ENCODE results near the gene HECW1. TPM values are rescaled to one million over a fixed set of nuclear protein-coding genes. Genes with fewer than 3 reads are reported as not detected.
"Not testable (repeated sequence)": the region's sequence is repeated elsewhere in the genome, so short reads cannot be mapped to it uniquely, and the experiment has no call there.

Gene HECW1
- total RNA-seq, 1 donor from 2014 or later: not detected

GRCh38 chr7:43570688-43571365 is 458.4 kb downstream of the HECW1 start:
- intact Hi-C loops (cut with micrococcal nuclease): no loop called here

GRCh38 chr7:43572516-43573049 is 460.1 kb downstream of the HECW1 start:
- intact Hi-C loops (cut with micrococcal nuclease): no loop called here

DNA sequence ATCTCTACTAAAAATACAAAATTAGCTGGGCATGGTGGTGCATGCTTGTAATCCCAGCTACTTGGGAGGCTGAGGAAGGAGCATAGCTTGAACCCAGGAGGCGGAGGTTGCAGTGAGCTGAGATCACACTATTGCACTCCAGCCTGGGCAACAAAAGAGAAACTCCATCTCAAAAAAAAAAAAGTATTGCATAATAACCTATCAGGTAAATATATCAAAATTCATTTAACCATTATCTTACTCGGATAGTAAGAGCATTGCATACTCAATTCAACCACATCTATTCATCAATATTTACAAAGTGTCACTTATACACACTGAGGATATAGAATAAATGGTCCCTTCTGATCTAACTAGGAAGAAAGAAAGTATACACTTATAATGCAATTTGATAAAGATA is 461.4 kb downstream of the HECW1 start:
- intact Hi-C loops (cut with micrococcal nuclease): not testable (repeated sequence)

- intact Hi-C loops (cut with micrococcal nuclease): no loop called here
These were observed 463.1 kb downstream of the HECW1 start for GRCh38 chr7:43575506-43575905.

DNA sequence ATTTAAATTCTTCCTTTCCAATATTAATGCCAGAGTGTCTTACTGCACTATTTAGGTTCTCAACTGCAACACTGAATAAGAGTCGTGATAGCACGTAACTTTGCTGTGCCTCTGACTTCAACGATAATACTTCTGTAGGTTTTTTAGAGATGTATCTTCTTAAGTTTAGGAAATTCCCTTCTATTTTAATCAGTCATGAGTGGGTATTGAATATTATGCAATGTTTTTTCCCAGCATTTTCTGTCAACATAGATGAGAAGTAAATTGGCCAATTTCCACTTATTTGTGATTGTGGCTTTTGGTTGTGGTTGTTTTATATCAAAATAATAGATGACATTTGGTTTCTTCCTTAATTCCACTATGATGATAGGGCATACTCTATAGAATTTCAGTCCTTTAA is 463.8 kb downstream of the HECW1 start:
- intact Hi-C loops (cut with micrococcal nuclease): no loop called here

- intact Hi-C loops (cut with micrococcal nuclease): no loop called here
These were observed 465.1 kb downstream of the HECW1 start for GRCh38 chr7:43577485-43577951.

DNA sequence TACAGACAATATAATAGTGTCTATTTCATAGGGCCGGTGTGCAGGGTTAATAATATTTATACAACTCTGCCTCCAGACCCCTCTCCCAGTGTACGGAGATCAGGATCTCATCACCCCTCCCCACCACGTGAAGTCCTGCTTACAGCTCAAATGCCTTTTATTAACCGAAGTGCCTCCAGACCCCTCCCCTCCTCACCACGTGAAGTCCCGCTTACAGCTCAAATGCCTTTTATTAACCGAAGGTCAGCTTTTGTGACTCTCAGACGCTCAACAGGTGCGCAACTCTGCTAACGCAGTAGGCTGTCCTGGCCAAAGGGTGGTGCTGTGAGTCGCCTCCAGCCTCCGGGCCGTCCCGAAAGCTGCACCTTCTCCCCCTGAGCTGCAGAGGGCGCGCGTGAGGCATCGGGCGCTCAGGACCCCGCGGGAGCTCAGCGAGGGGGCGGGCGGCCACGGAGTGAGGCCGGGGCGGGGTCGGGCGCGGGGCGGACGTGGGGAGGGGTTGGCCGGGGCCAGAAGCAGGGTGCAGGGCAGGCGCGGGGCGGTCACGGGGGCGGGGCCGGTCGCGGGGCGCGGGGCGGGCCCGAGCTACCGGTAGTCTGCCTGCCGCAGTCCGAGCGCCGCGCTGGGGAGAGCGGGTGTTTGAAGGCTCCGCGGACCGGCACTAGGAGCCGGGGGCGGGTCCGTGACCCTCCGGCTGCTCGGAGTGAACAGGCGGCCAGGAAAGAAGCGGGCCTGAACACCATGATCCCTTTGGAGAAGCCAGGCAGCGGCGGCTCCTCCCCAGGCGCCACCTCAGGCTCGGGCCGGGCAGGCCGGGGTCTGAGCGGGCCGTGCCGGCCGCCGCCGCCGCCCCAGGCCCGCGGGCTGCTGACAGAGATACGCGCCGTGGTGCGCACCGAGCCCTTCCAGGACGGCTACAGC is 470.3 kb downstream of the HECW1 start, which contains the start of gene STK17A:
TSS of gene STK17A (plus strand) at position 606 of the 921 bp plus-strand sequence. CDS start at position 742, 136 bp downstream.
- intact Hi-C loops (cut with micrococcal nuclease): loop anchor here (1.0 to 5.0 kb wide), 8 partner anchors 118 to 650 kb away; partner anchors contain the start of genes COA1, MRPL32, MRPS24 and PSMA2

GRCh38 chr7:43583424-43584194 is 471.2 kb downstream of the HECW1 start:
- intact Hi-C loops (cut with micrococcal nuclease): loop anchor here (1.0 to 5.0 kb wide), 5 partner anchors 146 to 651 kb away; partner anchors contain the start of genes COA1, MRPL32, MRPS24 and PSMA2

DNA sequence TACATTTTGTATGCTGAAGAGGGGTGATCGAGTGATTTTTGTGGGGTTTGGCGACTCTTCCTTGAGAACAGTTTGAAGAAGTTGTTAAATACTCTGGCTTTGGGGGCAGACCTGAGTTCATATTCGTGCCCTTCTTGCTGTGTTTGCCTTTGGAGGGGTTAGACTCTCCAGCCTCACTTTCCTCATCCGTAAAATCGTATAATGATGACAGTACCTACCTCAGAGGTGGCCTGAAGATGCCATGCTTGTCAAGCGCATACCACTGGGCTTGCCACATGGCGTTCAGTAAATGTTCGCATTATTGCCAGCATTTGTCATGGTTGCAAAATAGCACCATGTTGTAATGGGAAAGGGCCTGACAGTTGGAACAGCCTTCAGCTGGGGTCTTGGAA is 471.7 kb downstream of the HECW1 start:
- intact Hi-C loops (cut with micrococcal nuclease): loop anchor here (5.0 kb wide), 2 partner anchors 343 to 637 kb away; partner anchors contain the start of gene UBE2D4

DNA sequence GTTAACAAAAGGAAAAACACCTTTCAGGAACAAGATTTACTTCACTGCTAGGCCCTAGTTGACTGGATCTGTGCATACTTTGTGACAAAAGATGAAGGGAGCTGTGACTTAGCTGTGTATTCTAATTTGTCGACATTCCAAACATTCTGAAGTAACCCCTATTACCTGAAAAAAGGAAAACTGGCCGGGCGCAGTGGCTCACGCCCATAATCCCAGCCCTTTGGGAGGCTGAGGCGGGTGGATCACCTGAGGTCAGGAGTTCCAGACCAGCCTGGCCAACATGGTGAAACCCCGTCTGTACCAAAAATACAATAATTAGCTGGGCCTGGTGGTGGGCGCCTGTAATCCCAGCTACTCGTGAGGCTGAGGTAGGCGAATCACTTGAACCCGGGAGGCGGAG is 472.3 kb downstream of the HECW1 start:
- intact Hi-C loops (cut with micrococcal nuclease): loop anchor here (5.0 kb wide), 2 partner anchors 343 to 637 kb away; partner anchors contain the start of gene UBE2D4

DNA sequence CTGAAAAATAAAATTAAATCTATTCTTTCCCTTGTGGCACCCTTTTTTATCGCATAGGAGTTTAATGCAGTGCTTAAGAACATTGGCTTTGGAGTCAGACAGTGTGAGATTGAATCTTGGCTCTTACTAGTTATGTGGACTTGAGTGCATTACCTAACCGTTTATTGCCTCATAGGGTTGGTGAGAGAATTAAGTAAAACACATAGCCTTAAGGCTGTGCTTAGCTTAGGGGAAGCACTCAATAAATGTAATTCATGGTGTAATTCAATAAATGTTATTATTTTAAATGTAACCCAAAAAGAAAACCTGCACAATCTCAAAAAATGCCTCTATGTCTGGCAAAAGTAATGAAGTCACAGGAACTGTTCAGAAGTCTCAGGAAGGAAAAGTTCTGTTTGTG is 473.1 kb downstream of the HECW1 start:
- intact Hi-C loops (cut with micrococcal nuclease): no loop called here

DNA sequence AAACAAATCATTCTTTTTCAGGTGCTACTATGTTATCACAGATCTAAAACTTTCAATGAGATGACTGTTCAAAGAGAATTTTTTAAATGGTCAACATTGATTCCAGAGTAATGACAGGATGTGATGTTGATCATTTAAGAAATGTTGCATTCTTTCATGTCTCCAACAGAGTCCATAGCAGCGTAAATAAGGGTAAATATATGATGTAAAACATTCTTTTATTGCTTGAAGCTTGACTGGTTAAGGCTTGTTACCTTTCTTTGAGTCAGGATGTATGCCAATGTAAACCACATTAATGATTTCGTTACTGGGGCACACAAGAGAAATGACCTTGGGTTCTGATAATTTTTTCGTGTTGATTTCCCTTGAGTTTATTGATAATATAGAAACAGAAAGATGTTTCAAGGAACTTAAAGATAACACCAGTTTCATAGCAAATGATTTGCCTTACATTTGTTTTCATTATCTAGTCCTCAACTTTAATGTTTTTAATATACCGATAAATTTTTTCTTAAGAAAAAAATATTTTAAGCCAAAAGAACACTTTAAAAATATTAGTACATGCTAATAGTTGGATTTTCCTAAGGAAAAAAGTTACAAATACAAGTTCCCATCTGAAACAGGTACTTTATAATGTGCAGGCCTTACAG is 473.9 kb downstream of the HECW1 start:
- intact Hi-C loops (cut with micrococcal nuclease): loop anchor here (1.0 kb wide), 2 partner anchors 39 to 63 kb away; no protein-coding TSS in a partner anchor

GRCh38 chr7:43588477-43589132 is 476.2 kb downstream of the HECW1 start:
- intact Hi-C loops (cut with micrococcal nuclease): no loop called here

GRCh38 chr7:43589133-43589478 is 476.7 kb downstream of the HECW1 start:
- intact Hi-C loops (cut with micrococcal nuclease): no loop called here

- intact Hi-C loops (cut with micrococcal nuclease): no loop called here
These were observed 477.3 kb downstream of the HECW1 start for GRCh38 chr7:43589728-43590127.

- intact Hi-C loops (cut with micrococcal nuclease): no loop called here
These were observed 478.6 kb downstream of the HECW1 start for GRCh38 chr7:43590862-43591557.

DNA sequence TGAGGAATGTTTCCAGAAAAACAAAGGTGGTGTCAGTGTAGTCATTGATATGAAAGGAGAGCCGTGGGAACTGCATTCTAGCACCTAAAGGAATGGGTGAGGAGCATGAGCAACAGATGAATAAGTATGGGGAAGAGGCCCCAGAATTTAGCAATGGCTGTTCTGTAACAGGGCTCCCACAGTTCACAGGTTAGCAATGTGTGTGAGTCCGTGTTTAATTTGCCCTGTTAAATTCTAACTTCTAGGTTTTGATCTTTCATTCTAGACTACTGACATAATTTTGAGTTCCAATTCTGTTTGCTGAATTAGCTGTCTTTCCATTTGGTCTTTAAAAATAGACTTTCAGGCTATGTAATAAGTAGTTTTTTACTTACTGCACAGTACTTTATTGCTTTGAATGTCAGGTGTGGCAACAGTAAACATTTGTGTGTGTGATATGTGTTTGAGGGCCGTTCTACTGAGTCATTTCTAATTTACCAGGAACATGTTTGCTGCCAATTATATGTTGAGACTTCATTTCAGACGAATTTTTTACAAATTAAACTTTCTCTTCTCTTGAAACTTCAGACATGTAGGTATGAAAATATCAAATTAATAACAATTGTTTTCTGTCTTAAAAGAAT is 479.2 kb downstream of the HECW1 start:
- intact Hi-C loops (cut with micrococcal nuclease): no loop called here

GRCh38 chr7:43592326-43592725 is 479.9 kb downstream of the HECW1 start:
- intact Hi-C loops (cut with micrococcal nuclease): no loop called here

GRCh38 chr7:43593010-43593409 is 480.6 kb downstream of the HECW1 start:
- intact Hi-C loops (cut with micrococcal nuclease): no loop called here

Measured in T-helper 2 cell treated with Interferon-gamma antibody and Interleukin-4, amounts not matched to agents 100 ng/mL and 5 ng/mL, for 36 hours (primary cell).